H9 (cell line): Measurements from ENCODE around the gene SRGAP3. TPM values are rescaled to one million over a fixed set of nuclear protein-coding genes. Genes with fewer than 3 reads are reported as not detected.

Experiments
- DNase-seq: peaks from one replicate; pipeline ENCODE4 v3.0.0-alpha.2; 2017
- H2AFZ ChIP-seq: one replicate; pipeline ENCODE4 v1.6.1; 2013; ENCODE audit warnings: mild to moderate bottlenecking, low read length, control low read depth, moderate library complexity
- H2AK5ac ChIP-seq: 2 replicates; pipeline ENCODE4 v1.6.1; 2013; ENCODE audit warnings: low read length, control low read depth, mixed read lengths; ENCODE audit not compliant: insufficient read length
- H2BK120ac ChIP-seq: one replicate; pipeline ENCODE4 v1.6.1; 2013; ENCODE audit warnings: low read depth, mild to moderate bottlenecking, low read length, control low read depth, inconsistent platforms; ENCODE audit not compliant: poor library complexity, severe bottlenecking
- H2BK12ac ChIP-seq: 2 replicates; pipeline ENCODE4 v1.6.1; 2013; ENCODE audit warnings: low read length, control low read depth, mixed read lengths, low read depth; ENCODE audit not compliant: insufficient read length
- H2BK15ac ChIP-seq: 2 replicates; pipeline ENCODE4 v1.6.1; 2013; ENCODE audit warnings: low read depth, low read length, control low read depth
- H2BK20ac ChIP-seq: one replicate; pipeline ENCODE4 v1.6.1; 2013; ENCODE audit warnings: low read depth, mild to moderate bottlenecking, low read length, control low read depth, inconsistent platforms; ENCODE audit not compliant: poor library complexity, severe bottlenecking
- H2BK5ac ChIP-seq: 2 replicates; pipeline ENCODE4 v1.6.1; 2013; ENCODE audit warnings: low read length, control low read depth, mixed read lengths; ENCODE audit not compliant: insufficient read length
- H3K14ac ChIP-seq: 2 replicates; pipeline ENCODE4 v1.6.1; 2013; ENCODE audit warnings: low read length, control low read depth; ENCODE audit not compliant: insufficient read depth
- H3K18ac ChIP-seq: 2 replicates; pipeline ENCODE4 v1.6.1; 2013; ENCODE audit warnings: low read depth, mild to moderate bottlenecking, mixed read lengths, low read length, control low read depth; ENCODE audit not compliant: insufficient read length
- H3K23ac ChIP-seq: 2 replicates; pipeline ENCODE4 v1.6.1; 2013; ENCODE audit warnings: low read length, control low read depth, mixed read lengths, low read depth; ENCODE audit not compliant: insufficient read length
- H3K23me2 ChIP-seq: 2 replicates; pipeline ENCODE4 v1.6.1; 2013; ENCODE audit warnings: low read depth, mild to moderate bottlenecking, mixed read lengths, low read length, control low read depth; ENCODE audit not compliant: insufficient read length, poor library complexity, severe bottlenecking
- H3K27ac ChIP-seq: 2 replicates; pipeline ENCODE4 v1.5.1; 2013; ENCODE audit warnings: low read length, control low read depth, mixed read lengths, low read depth; ENCODE audit not compliant: insufficient read length
- H3K27me3 ChIP-seq: 2 replicates; pipeline ENCODE4 v1.6.1; 2013; ENCODE audit warnings: low read length, control low read depth, inconsistent platforms; ENCODE audit not compliant: insufficient read depth
- H3K4ac ChIP-seq: 2 replicates; pipeline ENCODE4 v1.6.1; 2013; ENCODE audit warnings: low read depth, mild to moderate bottlenecking, control low read depth, inconsistent platforms, low read length, moderate library complexity
- H3K4me1 ChIP-seq: 2 replicates; pipeline ENCODE4 v1.6.1; 2013; ENCODE audit warnings: low read length, control low read depth, inconsistent platforms; ENCODE audit not compliant: insufficient read depth
- H3K4me2 ChIP-seq: 2 replicates; pipeline ENCODE4 v1.6.1; 2013; ENCODE audit warnings: low read length, control low read depth, mixed read lengths; ENCODE audit not compliant: insufficient read length, insufficient read depth
- H3K56ac ChIP-seq: 2 replicates; pipeline ENCODE4 v1.6.1; 2013; ENCODE audit warnings: low read depth, mild to moderate bottlenecking, mixed read lengths, low read length, control low read depth; ENCODE audit not compliant: insufficient read length
- H3K79me1 ChIP-seq: 2 replicates; pipeline ENCODE4 v1.6.1; 2013; ENCODE audit warnings: low read depth, mild to moderate bottlenecking, moderate library complexity, low read length, control low read depth, inconsistent platforms; ENCODE audit not compliant: insufficient read depth, poor library complexity, severe bottlenecking
- H3K79me2 ChIP-seq: 2 replicates; pipeline ENCODE4 v1.6.1; 2013; ENCODE audit warnings: low read length, control low read depth, inconsistent platforms; ENCODE audit not compliant: insufficient read depth
- H3K9ac ChIP-seq: 2 replicates; pipeline ENCODE4 v1.6.1; 2013; ENCODE audit warnings: low read length, control low read depth, mixed read lengths; ENCODE audit not compliant: insufficient read length; ENCODE audit errors: extremely low read depth
- H3K9me3 ChIP-seq: one replicate; pipeline ENCODE4 v1.6.1; 2013; ENCODE audit warnings: low read depth, low read length, inconsistent platforms; ENCODE audit not compliant: control insufficient read depth
- H3T11ph ChIP-seq: one replicate; pipeline ENCODE4 v1.6.1; 2013; ENCODE audit warnings: mild to moderate bottlenecking, low read length, control low read depth, inconsistent platforms
- H4K20me1 ChIP-seq: one replicate; pipeline ENCODE4 v1.6.1; 2013; ENCODE audit not compliant: control insufficient read depth, insufficient read length, insufficient read depth
- H4K5ac ChIP-seq: 2 replicates; pipeline ENCODE4 v1.6.1; 2013; ENCODE audit warnings: low read depth, mild to moderate bottlenecking, mixed read lengths, low read length, control low read depth; ENCODE audit not compliant: insufficient read length
- H4K8ac ChIP-seq: replicated peaks from 2 replicates; pipeline ENCODE4 v1.6.1; 2013; ENCODE audit warnings: low read length, control low read depth, mixed read lengths, low read depth; ENCODE audit not compliant: insufficient read length
- H4K91ac ChIP-seq: 2 replicates; pipeline ENCODE4 v1.6.1; 2013; ENCODE audit warnings: low read depth, mild to moderate bottlenecking, moderate library complexity, mixed read lengths, low read length, control low read depth; ENCODE audit not compliant: insufficient read length
- H3K27ac Mint-ChIP-seq, 3 experiments: 2 replicates in 2 of 3; 3 replicates in 1 of 3; pipeline ENCODE4 v1.8.0; 2020 to 2021; ENCODE audit warnings: mixed read lengths in 3 of 3, mild to moderate bottlenecking in 1 of 3, moderate library complexity in 1 of 3
- H3K27me3 Mint-ChIP-seq: 2 replicates; pipeline ENCODE4 v1.8.0; 2021; ENCODE audit warnings: low read depth, mild to moderate bottlenecking, moderate library complexity, mixed read lengths
- H3K36me3 Mint-ChIP-seq, 3 experiments: 2 replicates in 2 of 3; 3 replicates in 1 of 3; pipeline ENCODE4 v1.8.0; 2020 to 2021; ENCODE audit warnings: low read depth in 3 of 3, mixed read lengths in 3 of 3; ENCODE audit not compliant: insufficient read depth in 1 of 3
- H3K4me1 Mint-ChIP-seq, 2 experiments: 2 replicates each; pipeline ENCODE4 v1.8.0; 2020; ENCODE audit warnings: mixed read lengths in 2 of 2
- H3K4me3 Mint-ChIP-seq, 2 experiments: 2 replicates in 1 of 2; 3 replicates in 1 of 2; pipeline ENCODE4 v1.8.0; 2020 to 2021; ENCODE audit warnings: mild to moderate bottlenecking in 2 of 2, mixed read lengths in 2 of 2, moderate library complexity in 1 of 2
- H3K9me3 Mint-ChIP-seq, 2 experiments: 2 replicates in 1 of 2; 3 replicates in 1 of 2; pipeline ENCODE4 v1.8.0; 2020; ENCODE audit warnings: mild to moderate bottlenecking in 2 of 2, mixed read lengths in 2 of 2, moderate library complexity in 1 of 2
- WGBS: extraction: QIAGEN DNeasy Blood & Tissue Kit; methylation state at CpG from one replicate; pipeline ENCODE4 v1.1.7; 2013; ENCODE audit warnings: missing lambda C conversion rate, low lambda C conversion rate, mixed read lengths; ENCODE audit not compliant: insufficient read length; ENCODE audit errors: extremely low coverage; 5-methylcytosine and 5-hydroxymethylcytosine counted together
- total RNA-seq: library from RNA; stranded (reverse); gene quantifications from 2 replicates; pipeline ENCODE4 v1.2.1, GENCODE V29; 2021
- TF ChIP-seq, protein P1 (sequence below): fragments of 200-600 bp; sonication (generic); conservative IDR thresholded peaks from 3 replicates; pipeline ENCODE4 v1.8.0; 2021; ENCODE audit warnings: antibody characterized with exemption, mild to moderate bottlenecking

Gene SRGAP3
- total RNA-seq, 1 experiment from 2014 or later: 3.4 TPM

DNA sequence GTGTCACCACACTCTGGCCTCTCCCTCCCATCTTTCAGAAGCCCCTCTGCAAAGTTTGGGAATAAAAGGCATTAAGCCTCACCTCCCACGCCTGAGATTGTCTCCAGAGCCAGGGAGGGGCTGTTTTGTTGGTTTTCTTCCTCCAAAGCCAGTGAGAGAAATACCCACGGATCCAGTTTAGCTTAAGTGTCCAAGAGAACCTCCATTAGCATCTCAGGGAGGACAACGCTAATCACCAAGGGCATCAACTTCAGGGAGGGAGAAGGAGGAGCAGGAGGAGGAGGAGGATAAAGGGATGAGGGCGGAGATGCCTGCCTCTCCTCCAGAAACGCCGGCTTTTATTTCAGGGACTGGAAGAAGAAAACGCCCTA is 101.6 kb downstream of the SRGAP3 start:
- no peak overlapping the region for H4K5ac ChIP-seq
- no peaks in the 10 kb centered on the region for H3K27me3 ChIP-seq
- peaks cover 23 to 32% of the 10 kb centered on the region in 2 experiments for H3K9me3 Mint-ChIP-seq
- no peak overlapping the region for H3K9ac ChIP-seq
- H2AFZ ChIP-seq: no peak overlapping the region
- H3K36me3 Mint-ChIP-seq: peaks cover 8 to 26% (median 14%) of the 10 kb centered on the region in 3 experiments; a peak in 6 of 7 replicates
- H4K91ac ChIP-seq: no peak overlapping the region
- no peaks in the 10 kb centered on the region for H3K4me1 ChIP-seq
- H3K27ac ChIP-seq: no peak overlapping the region
- no peak overlapping the region for H3K14ac ChIP-seq
- no peak overlapping the region for H2BK12ac ChIP-seq
- H2BK5ac ChIP-seq: no peak overlapping the region
- no peaks in the 10 kb centered on the region for H3K79me1 ChIP-seq
- peaks cover 10% of the 10 kb centered on the region; the same call in 1 of the 2 replicates for H3K27me3 Mint-ChIP-seq
- H3K4ac ChIP-seq: no peak overlapping the region
- no peak overlapping the region for H3K27ac Mint-ChIP-seq
- no peak overlapping the region for H2BK120ac ChIP-seq
- no peak overlapping the region for H3K4me2 ChIP-seq
- peaks cover 20% of the 10 kb centered on the region for H3K9me3 ChIP-seq
- no peaks in the 10 kb centered on the region for H3K23me2 ChIP-seq
- H3K4me1 Mint-ChIP-seq: no peaks in the 10 kb centered on the region; a peak in 1 of 4 replicates
- H3K18ac ChIP-seq: no peak overlapping the region
- no peak overlapping the region for H3K56ac ChIP-seq
- WGBS: no CpG with 5 or more reads among the region's 7 CpGs
- TF ChIP-seq, protein P1, sequence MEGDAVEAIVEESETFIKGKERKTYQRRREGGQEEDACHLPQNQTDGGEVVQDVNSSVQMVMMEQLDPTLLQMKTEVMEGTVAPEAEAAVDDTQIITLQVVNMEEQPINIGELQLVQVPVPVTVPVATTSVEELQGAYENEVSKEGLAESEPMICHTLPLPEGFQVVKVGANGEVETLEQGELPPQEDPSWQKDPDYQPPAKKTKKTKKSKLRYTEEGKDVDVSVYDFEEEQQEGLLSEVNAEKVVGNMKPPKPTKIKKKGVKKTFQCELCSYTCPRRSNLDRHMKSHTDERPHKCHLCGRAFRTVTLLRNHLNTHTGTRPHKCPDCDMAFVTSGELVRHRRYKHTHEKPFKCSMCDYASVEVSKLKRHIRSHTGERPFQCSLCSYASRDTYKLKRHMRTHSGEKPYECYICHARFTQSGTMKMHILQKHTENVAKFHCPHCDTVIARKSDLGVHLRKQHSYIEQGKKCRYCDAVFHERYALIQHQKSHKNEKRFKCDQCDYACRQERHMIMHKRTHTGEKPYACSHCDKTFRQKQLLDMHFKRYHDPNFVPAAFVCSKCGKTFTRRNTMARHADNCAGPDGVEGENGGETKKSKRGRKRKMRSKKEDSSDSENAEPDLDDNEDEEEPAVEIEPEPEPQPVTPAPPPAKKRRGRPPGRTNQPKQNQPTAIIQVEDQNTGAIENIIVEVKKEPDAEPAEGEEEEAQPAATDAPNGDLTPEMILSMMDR: no peak
- H2BK20ac ChIP-seq: no peak overlapping the region
- H3T11ph ChIP-seq: no peak overlapping the region
- H2BK15ac ChIP-seq: no peak overlapping the region
- no peak overlapping the region for H3K4me3 Mint-ChIP-seq
- no peak for DNase-seq
- H3K23ac ChIP-seq: no peak overlapping the region
- no peaks in the 10 kb centered on the region for H4K20me1 ChIP-seq
- no peaks in the 10 kb centered on the region for H3K79me2 ChIP-seq
- no peak overlapping the region for H4K8ac ChIP-seq
- no peak overlapping the region for H2AK5ac ChIP-seq
